Neuronal stem cell (in vitro differentiated cells): ENCODE results near the gene SYNPO2.
A peak's percentile ranks its signal among the peaks of the same experiment; 100 is the strongest.

ENCODE experiments used
- DNase-seq: peaks from one replicate; pipeline ENCODE4 v3.0.0-alpha.2; 2013; ENCODE audit warnings: low spot score
- H2AFZ ChIP-seq: one replicate; pipeline ENCODE4 v1.6.1; 2013; ENCODE audit warnings: mild to moderate bottlenecking, low read length, inconsistent platforms
- H2AK5ac ChIP-seq: 2 replicates; pipeline ENCODE4 v1.6.1; 2013; ENCODE audit warnings: low read depth, mild to moderate bottlenecking, inconsistent platforms, low read length, moderate library complexity, mixed read lengths
- H2BK120ac ChIP-seq: 2 replicates; pipeline ENCODE4 v1.6.1; 2013; ENCODE audit warnings: low read depth, mild to moderate bottlenecking, inconsistent platforms, low read length, moderate library complexity, mixed read lengths
- H2BK12ac ChIP-seq: one replicate; pipeline ENCODE4 v1.6.1; 2013; ENCODE audit warnings: low read length, inconsistent platforms
- H2BK15ac ChIP-seq: 2 replicates; pipeline ENCODE4 v1.6.1; 2013; ENCODE audit warnings: mild to moderate bottlenecking, low read length, inconsistent platforms, mixed read lengths
- H2BK5ac ChIP-seq: one replicate; pipeline ENCODE4 v1.6.1; 2013; ENCODE audit warnings: inconsistent platforms, mild to moderate bottlenecking, low read length, moderate library complexity
- H3K14ac ChIP-seq: one replicate; pipeline ENCODE4 v1.6.1; 2013; ENCODE audit warnings: low read length, inconsistent platforms
- H3K18ac ChIP-seq: 2 replicates; pipeline ENCODE4 v1.6.1; 2013; ENCODE audit warnings: low read length, inconsistent platforms
- H3K23ac ChIP-seq: 2 replicates; pipeline ENCODE4 v1.6.1; 2013; ENCODE audit warnings: low read depth, mild to moderate bottlenecking, mixed read lengths, low read length, inconsistent platforms; ENCODE audit not compliant: poor library complexity
- H3K27ac ChIP-seq: replicated peaks from 3 replicates; pipeline ENCODE4 v1.5.1; 2013; ENCODE audit warnings: low read length, inconsistent platforms
- H3K27me3 ChIP-seq, 3 experiments: 2 replicates each; pipeline ENCODE4 v1.6.1; 2013; ENCODE audit warnings: low read length in 3 of 3, mild to moderate bottlenecking in 2 of 3, inconsistent platforms in 1 of 3, low read depth in 1 of 3, mixed read lengths in 1 of 3, moderate library complexity in 1 of 3; ENCODE audit not compliant: control insufficient read depth in 3 of 3, insufficient read depth in 3 of 3
- H3K36me3 ChIP-seq, 2 donors: replicated peaks in 1 of 2; 2 replicates each; pipeline ENCODE4 v1.6.1; 2013; ENCODE audit warnings: low read length in 2 of 2; ENCODE audit not compliant: control insufficient read depth in 2 of 2, insufficient read depth in 2 of 2
- H3K4ac ChIP-seq: 2 replicates; pipeline ENCODE4 v1.6.1; 2013; ENCODE audit warnings: inconsistent platforms, mild to moderate bottlenecking, low read length, moderate library complexity
- H3K4me1 ChIP-seq, 2 donors: 1 replicate in 1 of 2; 2 replicates in 1 of 2; pipeline ENCODE4 v1.6.1; 2013; ENCODE audit warnings: low read length in 2 of 2, low read depth in 1 of 2; ENCODE audit not compliant: control insufficient read depth in 2 of 2, insufficient read depth in 1 of 2
- H3K4me2 ChIP-seq: one replicate; pipeline ENCODE4 v1.6.1; 2013; ENCODE audit warnings: mild to moderate bottlenecking, low read length, inconsistent platforms; ENCODE audit not compliant: insufficient read depth, poor library complexity, severe bottlenecking
- H3K4me3 ChIP-seq, 2 donors: 2 replicates each; pipeline ENCODE4 v1.5.1; 2013; ENCODE audit warnings: low read length in 2 of 2, mild to moderate bottlenecking in 2 of 2, inconsistent platforms in 1 of 2, moderate library complexity in 1 of 2
- H3K79me1 ChIP-seq: one replicate; pipeline ENCODE4 v1.6.1; 2013; ENCODE audit warnings: low read depth, mild to moderate bottlenecking, inconsistent platforms, low read length, moderate library complexity
- H3K9ac ChIP-seq: one replicate; pipeline ENCODE4 v1.6.1; 2013; ENCODE audit warnings: mild to moderate bottlenecking, low read depth, low read length, inconsistent platforms; ENCODE audit not compliant: poor library complexity
- H3K9me3 ChIP-seq, 2 donors: replicated peaks in 1 of 2; 2 replicates each; pipeline versions ENCODE3 to v1.6.1; 2013; ENCODE audit warnings: low read length in 2 of 2, mild to moderate bottlenecking in 2 of 2, inconsistent platforms in 1 of 2, low read depth in 1 of 2, mixed read lengths in 1 of 2, moderate library complexity in 1 of 2; ENCODE audit not compliant: control insufficient read depth in 2 of 2, insufficient read depth in 1 of 2
- H4K8ac ChIP-seq: one replicate; pipeline ENCODE4 v1.6.1; 2013; ENCODE audit warnings: low read depth, mild to moderate bottlenecking, inconsistent platforms, low read length, moderate library complexity
- H4K91ac ChIP-seq: one replicate; pipeline ENCODE4 v1.6.1; 2013; ENCODE audit warnings: low read length, low read depth, mild to moderate bottlenecking, inconsistent platforms; ENCODE audit not compliant: poor library complexity
- WGBS, 2 donors: extraction: QIAGEN DNeasy Blood & Tissue Kit; methylation state at CpG; one replicate each; pipeline ENCODE4 v1.1.7; 2013; ENCODE audit warnings: missing lambda C conversion rate in 2 of 2, mixed read lengths in 1 of 2; ENCODE audit not compliant: insufficient read length in 2 of 2, insufficient replicate concordance in 1 of 2; ENCODE audit errors: extremely low coverage in 2 of 2; 5-methylcytosine and 5-hydroxymethylcytosine counted together

Gene SYNPO2

DNA sequence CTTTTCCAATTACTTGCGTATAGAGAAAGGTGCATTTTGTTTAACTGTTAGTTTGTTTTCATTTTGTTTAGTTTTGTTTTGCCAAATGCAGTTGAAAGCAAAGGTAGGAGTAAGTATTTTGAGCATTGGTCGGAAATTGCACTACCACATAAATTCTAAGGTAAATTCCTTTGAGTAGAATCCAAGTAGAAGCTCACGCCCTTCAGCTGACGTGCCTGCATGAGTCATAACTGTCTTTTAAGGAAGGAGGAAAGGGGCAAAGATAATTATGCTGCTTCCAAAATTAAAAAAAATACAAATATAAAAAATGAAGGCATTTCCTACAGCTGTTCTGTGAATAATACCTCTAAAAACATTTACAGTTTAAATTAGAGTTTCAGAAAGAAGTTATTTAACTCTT lies 136.8 kb downstream of the SYNPO2 start:
- Histone ChIP-seq H3K14ac (no peak overlapping the region), H2BK5ac (no peak overlapping the region), H3K18ac (no peak overlapping the region), H3K9ac (no peak overlapping the region), H4K8ac (no peak overlapping the region), H2BK15ac (no peak overlapping the region), H4K91ac (no peak overlapping the region), H2AK5ac (no peak overlapping the region), H2BK12ac (no peak overlapping the region), H3K27me3 (no peaks in the 10 kb centered on the region), H3K4ac (no peak overlapping the region), H3K9me3 (peaks cover 0 to 4% of the 10 kb centered on the region in 2 donors), H3K4me2 (no peak overlapping the region), H3K27ac (no peak overlapping the region), H3K79me1 (no peaks in the 10 kb centered on the region), H3K23ac (no peak overlapping the region), H3K36me3 (no peaks in the 10 kb centered on the region), H3K4me1 (no peaks in the 10 kb centered on the region), H3K4me3 (no peak overlapping the region), H2BK120ac (no peak overlapping the region), H2AFZ (no peak overlapping the region)
- DNase-seq: no peak
- WGBS, 2 donors: no CpG with 5 or more reads among the region's 4 CpGs

DNA sequence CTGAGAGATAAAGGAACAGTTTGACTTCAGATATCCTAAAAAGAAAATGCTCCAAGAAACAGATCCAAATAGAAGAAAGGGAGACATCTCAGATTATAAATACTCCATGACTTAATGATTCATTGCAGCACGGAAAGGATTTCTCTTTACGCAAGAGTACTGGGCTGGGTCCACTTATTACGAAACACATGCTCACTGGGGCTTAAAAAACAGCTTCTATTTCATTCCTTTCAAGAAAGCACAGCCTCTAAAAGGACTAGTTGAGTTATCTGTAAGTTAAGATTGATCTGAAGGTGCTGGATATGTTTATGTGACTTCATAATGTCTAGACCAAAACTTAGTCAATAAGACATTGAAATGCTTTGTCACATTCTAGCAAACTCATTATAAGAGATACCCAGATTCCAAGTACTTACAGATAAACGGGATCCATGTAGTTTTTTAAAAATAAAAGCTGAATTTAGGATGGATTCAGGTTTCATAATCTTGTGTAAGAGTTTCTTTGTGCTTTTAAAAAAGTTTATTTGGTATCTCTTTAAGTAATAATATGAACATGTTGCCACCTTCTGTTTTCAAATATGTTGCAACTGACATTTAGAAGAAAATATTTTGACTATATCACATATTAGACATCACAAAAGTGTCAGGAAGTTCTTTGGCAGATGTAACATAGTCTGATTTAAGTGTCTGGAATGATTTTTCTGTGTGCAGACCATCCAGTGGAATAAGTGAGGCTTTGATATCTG lies 137.4 kb downstream of the SYNPO2 start:
- no peak for DNase-seq
- Histone ChIP-seq H2BK5ac (no peak overlapping the region), H3K36me3 (no peaks in the 10 kb centered on the region), H3K4me3 (no peak overlapping the region), H4K8ac (no peak overlapping the region), H3K4me2 (no peak overlapping the region), H2BK120ac (no peak overlapping the region), H3K4me1 (no peaks in the 10 kb centered on the region), H3K14ac (no peak overlapping the region), H2AFZ (no peak overlapping the region), H3K27me3 (no peaks in the 10 kb centered on the region), H3K23ac (no peak overlapping the region), H3K18ac (no peak overlapping the region), H3K4ac (no peak overlapping the region), H2BK12ac (no peak overlapping the region), H4K91ac (no peak overlapping the region), H2BK15ac (no peak overlapping the region), H3K9me3 (peaks cover 0 to 4% of the 10 kb centered on the region in 2 donors), H3K79me1 (no peaks in the 10 kb centered on the region), H3K27ac (no peak overlapping the region), H3K9ac (no peak overlapping the region), H2AK5ac (no peak overlapping the region)
- no CpG with 5 or more reads among the region's 4 CpGs for WGBS, 2 donors

DNA sequence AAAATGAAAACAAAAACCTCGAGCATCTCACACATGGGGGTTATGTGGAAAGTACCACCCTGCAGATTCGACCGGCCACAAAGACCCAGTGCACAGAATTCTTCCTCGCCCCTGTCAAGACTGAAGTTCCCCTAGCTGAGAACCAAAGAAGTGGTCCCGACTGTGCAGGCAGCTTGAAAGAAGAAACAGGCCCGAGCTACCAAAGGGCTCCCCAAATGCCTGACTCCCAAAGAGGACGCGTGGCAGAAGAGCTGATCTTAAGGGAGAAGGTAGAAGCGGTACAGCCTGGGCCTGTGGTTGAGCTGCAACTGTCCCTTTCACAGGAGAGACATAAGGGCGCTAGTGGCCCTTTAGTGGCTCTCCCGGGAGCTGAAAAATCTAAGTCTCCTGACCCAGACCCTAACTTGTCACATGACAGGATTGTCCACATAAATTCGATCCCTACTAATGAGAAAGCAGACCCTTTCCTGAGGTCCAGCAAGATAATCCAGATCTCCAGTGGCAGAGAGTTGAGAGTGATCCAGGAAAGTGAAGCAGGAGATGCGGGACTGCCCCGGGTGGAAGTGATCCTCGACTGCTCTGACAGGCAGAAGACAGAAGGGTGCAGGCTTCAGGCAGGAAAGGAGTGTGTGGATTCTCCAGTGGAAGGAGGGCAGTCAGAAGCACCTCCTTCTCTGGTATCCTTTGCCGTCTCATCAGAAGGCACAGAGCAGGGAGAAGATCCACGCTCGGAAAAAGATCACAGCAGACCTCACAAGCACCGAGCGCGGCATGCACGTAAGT lies 138.2 kb downstream of the SYNPO2 start:
- Histone ChIP-seq H3K27ac (no peak overlapping the region), H3K23ac (no peak overlapping the region), H3K18ac (no peak overlapping the region), H3K9me3 (peaks cover 0 to 4% of the 10 kb centered on the region in 2 donors), H3K79me1 (no peaks in the 10 kb centered on the region), H3K4me1 (no peaks in the 10 kb centered on the region), H2BK15ac (no peak overlapping the region), H2AK5ac (no peak overlapping the region), H2BK5ac (no peak overlapping the region), H3K4me3 (no peak overlapping the region), H3K36me3 (no peaks in the 10 kb centered on the region), H3K27me3 (peaks cover 0 to 4% (median 0%) of the 10 kb centered on the region in 3 experiments), H4K91ac (no peak overlapping the region), H2BK120ac (no peak overlapping the region), H2BK12ac (no peak overlapping the region), H2AFZ (peak overlapping the region; percentile 62), H3K9ac (no peak overlapping the region), H4K8ac (no peak overlapping the region), H3K4ac (no peak overlapping the region), H3K4me2 (no peak overlapping the region), H3K14ac (no peak overlapping the region)
- WGBS, 2 donors: no CpG with 5 or more reads among the region's 22 CpGs
- DNase-seq: no peak

DNA sequence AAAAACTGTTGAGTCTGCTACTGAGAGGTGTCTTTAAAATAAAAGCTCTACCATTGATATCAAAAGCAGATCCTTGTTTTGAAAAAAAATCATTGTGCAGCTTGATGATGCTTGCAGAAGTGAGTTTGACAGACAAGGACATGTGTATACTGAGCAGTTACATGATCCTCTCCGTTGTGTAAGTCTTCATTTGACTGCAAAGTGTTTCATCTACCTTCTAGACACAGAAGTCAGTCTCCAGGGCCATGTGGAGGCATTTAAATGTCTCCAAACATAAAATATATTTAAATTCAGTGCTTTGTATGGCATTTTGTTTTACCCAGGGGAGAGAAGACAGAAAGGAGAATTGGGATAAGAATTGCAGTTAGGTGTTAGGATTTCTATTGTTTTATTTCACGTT lies 139.2 kb downstream of the SYNPO2 start:
- Histone ChIP-seq H3K79me1 (no peaks in the 10 kb centered on the region), H3K14ac (no peak overlapping the region), H2AFZ (no peak overlapping the region), H2BK15ac (no peak overlapping the region), H4K8ac (no peak overlapping the region), H3K4me3 (no peak overlapping the region), H3K27me3 (peaks cover 0 to 7% (median 0%) of the 10 kb centered on the region in 3 experiments), H4K91ac (no peak overlapping the region), H3K4me1 (no peaks in the 10 kb centered on the region), H3K9ac (no peak overlapping the region), H3K36me3 (no peaks in the 10 kb centered on the region), H3K4me2 (no peak overlapping the region), H3K18ac (no peak overlapping the region), H3K4ac (no peak overlapping the region), H3K27ac (no peak overlapping the region), H2AK5ac (no peak overlapping the region), H3K23ac (no peak overlapping the region), H2BK12ac (no peak overlapping the region), H2BK120ac (no peak overlapping the region), H2BK5ac (no peak overlapping the region), H3K9me3 (peaks cover 0 to 4% of the 10 kb centered on the region in 2 donors)
- DNase-seq: no peak
- WGBS, 2 donors: 100% methylated on average over 1 of the region's 2 CpGs; no CpG with 5 or more reads in 1 of the 2 donors
